Esophagus squamous epithelium (tissue), 4 donors: ENCODE data around the gene FAM181A.

Source experiments
- POLR2A ChIP-seq, 4 donors: fragments of 450-650 bp; IDR thresholded peaks; one replicate each; pipeline ENCODE4 v1.6.1; 2017; ENCODE audit warnings: antibody characterized with exemption in 4 of 4, mild to moderate bottlenecking in 4 of 4, moderate library complexity in 3 of 4
- TF ChIP-seq, protein P1 (sequence below), 6 experiments: fragments of 450-650 bp in 4 of 6; fragments of 200-600 bp in 2 of 6; sonication (generic) in 2 of 6; IDR thresholded peaks; one replicate each; pipeline ENCODE4 v1.5.1; 2016 to 2019; ENCODE audit warnings: antibody characterized with exemption in 6 of 6, mild to moderate bottlenecking in 4 of 6, moderate library complexity in 4 of 6

DNA sequence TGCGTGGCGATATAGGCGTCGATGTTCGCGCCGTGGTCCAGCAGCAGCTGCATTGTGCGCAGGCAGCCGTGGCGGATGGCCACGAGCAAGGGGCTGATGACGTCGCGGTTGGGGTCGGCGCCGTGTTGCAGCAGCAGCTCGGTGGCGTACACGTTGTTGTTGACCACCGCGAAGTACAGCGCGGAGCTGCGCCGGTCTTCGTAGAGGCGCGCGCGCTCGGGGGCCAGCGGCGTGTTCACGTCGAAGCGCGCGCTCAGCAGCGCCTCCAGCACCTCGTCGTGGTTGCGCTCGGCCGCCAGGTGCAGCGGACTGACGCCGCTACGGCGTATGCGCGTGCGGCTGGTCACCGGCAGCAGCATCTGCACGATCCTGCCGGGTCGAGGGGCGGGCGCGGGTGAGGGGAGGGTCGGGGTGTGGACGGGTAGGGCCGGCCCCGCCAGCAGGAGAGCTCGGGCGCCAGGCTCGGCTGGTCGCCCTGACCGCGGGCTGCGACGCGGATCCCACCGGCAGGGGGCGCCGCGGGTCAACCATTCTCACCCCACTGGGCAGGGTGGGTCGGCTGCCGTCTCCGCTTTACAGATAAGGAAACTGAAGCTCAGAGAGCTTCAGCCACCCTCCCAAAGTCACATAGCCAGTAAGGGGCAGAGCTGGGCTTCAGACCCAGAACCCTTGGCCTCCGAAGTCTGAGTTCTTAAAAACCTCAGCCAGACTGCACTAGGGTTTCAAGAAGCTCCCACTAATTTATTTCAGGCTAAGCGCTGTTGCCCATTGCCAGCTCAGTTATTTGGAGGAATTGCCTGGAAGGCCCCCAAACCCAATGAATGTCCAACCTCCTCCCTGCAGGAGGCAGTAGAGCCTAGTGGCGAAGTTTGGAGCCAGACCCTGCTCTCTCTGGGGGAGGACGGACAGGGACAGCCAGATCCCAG, 12.4 kb downstream of the FAM181A start:
- TF ChIP-seq, protein P1, sequence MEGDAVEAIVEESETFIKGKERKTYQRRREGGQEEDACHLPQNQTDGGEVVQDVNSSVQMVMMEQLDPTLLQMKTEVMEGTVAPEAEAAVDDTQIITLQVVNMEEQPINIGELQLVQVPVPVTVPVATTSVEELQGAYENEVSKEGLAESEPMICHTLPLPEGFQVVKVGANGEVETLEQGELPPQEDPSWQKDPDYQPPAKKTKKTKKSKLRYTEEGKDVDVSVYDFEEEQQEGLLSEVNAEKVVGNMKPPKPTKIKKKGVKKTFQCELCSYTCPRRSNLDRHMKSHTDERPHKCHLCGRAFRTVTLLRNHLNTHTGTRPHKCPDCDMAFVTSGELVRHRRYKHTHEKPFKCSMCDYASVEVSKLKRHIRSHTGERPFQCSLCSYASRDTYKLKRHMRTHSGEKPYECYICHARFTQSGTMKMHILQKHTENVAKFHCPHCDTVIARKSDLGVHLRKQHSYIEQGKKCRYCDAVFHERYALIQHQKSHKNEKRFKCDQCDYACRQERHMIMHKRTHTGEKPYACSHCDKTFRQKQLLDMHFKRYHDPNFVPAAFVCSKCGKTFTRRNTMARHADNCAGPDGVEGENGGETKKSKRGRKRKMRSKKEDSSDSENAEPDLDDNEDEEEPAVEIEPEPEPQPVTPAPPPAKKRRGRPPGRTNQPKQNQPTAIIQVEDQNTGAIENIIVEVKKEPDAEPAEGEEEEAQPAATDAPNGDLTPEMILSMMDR (IDR thresholded peaks at IDR 0.05): peak; percentile 86 to 98 (median 90)
- TF ChIP-seq POLR2A (IDR thresholded peaks at IDR 0.05): no peak
